Measurements from ENCODE around the gene KLF2. TPM values are rescaled to one million over a fixed set of nuclear protein-coding genes. Genes with fewer than 3 reads are reported as not detected.

The KLF2 gene
- total RNA-seq, 2 donors from 2014 or later = 13.2 to 42.2 TPM

DNA sequence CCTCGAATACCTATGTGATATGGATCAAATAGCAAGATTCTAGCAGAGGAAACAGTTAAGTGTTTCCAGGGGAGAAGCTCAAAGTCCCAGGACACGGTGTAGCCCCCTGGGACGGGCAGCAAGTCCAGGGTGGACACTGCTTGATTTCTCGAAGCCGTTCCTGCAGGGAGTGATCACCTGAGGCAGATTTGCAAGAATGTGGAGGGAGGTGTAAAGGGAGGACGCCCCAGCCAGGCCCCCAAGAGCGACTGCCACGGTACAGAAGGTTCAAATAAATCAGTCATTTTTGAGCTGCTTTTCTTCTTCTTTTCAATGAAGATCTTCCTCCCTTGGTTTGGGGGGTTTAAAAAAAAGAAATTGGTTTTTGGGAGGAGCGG lies 41.4 kb downstream of the KLF2 start:
- peak overlapping the region in 1 of 4 donors; percentile 27 for H3K27ac ChIP-seq

DNA sequence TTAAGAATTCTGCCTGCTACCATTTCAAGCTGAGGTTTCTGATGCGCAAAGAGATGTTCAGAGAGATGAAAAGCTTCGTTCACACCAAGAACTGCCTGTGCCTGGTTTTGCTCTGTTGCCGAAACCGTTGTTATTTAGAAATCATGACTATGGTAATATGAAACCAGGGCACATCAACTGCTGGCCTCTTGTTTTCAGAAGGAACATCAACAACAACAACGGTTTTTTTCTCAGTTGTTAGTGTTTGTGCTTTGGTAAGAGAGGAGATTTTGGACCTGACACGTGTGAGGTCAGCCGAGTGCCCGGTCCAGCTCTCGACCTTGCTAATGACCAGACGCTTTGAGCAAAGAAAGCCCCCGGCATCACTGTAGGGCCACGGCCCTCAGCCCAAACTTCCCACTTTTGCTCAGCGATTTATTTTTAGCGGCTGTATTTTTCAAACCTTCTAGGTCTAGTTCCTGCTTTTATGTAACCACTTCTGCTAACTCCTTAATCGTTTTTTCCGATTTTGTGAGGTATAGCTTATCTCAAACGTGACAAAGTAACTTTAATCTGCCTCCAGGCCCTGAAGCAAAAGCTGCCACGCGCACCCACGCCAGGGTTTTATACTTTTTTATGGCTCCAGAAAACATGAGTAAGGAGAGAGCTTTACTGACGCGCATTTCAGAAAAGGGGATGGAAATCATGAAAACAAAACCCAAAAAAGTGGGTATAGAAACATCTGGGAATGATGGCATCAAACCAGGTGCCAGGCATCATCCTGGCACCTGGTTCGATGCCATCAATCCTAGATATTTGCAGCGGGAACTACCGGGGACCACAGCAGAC lies 42.0 kb downstream of the KLF2 start:
- Histone ChIP-seq H3K27me3 (no peaks in the 10 kb centered on the region), H3K9me3 (no peaks in the 10 kb centered on the region), H3K36me3 (replicated peaks in 1 of 2; ENCODE audit: insufficient read depth in 1 of 2, low read depth in 2 of 2) (no peaks in the 10 kb centered on the region), H3K4me3 (no peak overlapping the region), H3K4me1 (peaks cover 27% of the 10 kb centered on the region), H3K27ac (peak overlapping the region in 1 of 4 donors; percentile 52)
- ATAC-seq (no peak), DNase-seq (no peak)
- intact Hi-C loops (cut with DNase I) = no loop called here
- WGBS, 2 donors = 72 to 89% methylated on average over 25 of the region's 25 CpGs
- TF ChIP-seq POLR2A (IDR thresholded peaks at IDR 0.05) = no peak

More for the DNA sequence above, 41.4 kb downstream of the KLF2 start:
- no peak overlapping the region for H3K4me3 ChIP-seq
- ATAC-seq (no peak), DNase-seq (no peak)
- no peaks in the 10 kb centered on the region for H3K27me3 ChIP-seq
- 73 to 84% methylated on average over 8 to 9 of the region's 9 CpGs for WGBS, 2 donors
- intact Hi-C loops (cut with DNase I) = no loop called here
- no peaks in the 10 kb centered on the region for H3K36me3 ChIP-seq (replicated peaks in 1 of 2; ENCODE audit: insufficient read depth in 1 of 2, low read depth in 2 of 2)
- H3K9me3 ChIP-seq = no peaks in the 10 kb centered on the region
- TF ChIP-seq POLR2A (IDR thresholded peaks at IDR 0.05) = no peak
- TF ChIP-seq, protein P1, sequence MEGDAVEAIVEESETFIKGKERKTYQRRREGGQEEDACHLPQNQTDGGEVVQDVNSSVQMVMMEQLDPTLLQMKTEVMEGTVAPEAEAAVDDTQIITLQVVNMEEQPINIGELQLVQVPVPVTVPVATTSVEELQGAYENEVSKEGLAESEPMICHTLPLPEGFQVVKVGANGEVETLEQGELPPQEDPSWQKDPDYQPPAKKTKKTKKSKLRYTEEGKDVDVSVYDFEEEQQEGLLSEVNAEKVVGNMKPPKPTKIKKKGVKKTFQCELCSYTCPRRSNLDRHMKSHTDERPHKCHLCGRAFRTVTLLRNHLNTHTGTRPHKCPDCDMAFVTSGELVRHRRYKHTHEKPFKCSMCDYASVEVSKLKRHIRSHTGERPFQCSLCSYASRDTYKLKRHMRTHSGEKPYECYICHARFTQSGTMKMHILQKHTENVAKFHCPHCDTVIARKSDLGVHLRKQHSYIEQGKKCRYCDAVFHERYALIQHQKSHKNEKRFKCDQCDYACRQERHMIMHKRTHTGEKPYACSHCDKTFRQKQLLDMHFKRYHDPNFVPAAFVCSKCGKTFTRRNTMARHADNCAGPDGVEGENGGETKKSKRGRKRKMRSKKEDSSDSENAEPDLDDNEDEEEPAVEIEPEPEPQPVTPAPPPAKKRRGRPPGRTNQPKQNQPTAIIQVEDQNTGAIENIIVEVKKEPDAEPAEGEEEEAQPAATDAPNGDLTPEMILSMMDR (IDR thresholded peaks at IDR 0.05) = no peak
- H3K4me1 ChIP-seq = peaks cover 27% of the 10 kb centered on the region

DNA sequence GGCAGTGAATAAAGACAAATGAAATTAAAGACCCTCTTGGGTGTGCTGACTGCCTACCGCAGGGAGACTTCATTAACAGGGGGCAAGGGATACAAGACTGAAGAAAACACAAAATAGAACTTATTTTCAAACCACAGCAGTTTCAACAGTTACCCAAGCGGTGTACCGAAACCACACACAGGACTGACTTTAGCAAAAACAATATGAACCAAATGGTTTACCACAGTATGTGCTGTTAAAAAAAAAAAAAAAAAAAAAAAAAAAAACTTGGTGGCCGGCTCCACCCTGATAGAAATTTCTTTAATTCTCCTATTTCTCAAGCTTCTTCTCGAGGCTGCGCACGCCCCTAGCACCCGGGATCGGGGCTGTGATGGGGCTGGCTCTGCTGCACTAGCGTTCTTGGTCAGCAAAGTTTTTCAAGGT lies 42.6 kb downstream of the KLF2 start:
- Histone ChIP-seq H3K27ac (peak overlapping the region in 1 of 4 donors; percentile 52), H3K36me3 (replicated peaks in 1 of 2; ENCODE audit: insufficient read depth in 1 of 2, low read depth in 2 of 2) (no peaks in the 10 kb centered on the region), H3K4me3 (no peak overlapping the region), H3K27me3 (no peaks in the 10 kb centered on the region), H3K9me3 (no peaks in the 10 kb centered on the region), H3K4me1 (peaks cover 27% of the 10 kb centered on the region)
- 89 to 90% methylated on average over 10 of the region's 10 CpGs for WGBS, 2 donors
- ATAC-seq (no peak), DNase-seq (no peak)
- TF ChIP-seq, protein P1 (IDR thresholded peaks at IDR 0.05) = no peak
- no peak for TF ChIP-seq POLR2A (IDR thresholded peaks at IDR 0.05)
- intact Hi-C loops (cut with DNase I) = no loop called here

DNA sequence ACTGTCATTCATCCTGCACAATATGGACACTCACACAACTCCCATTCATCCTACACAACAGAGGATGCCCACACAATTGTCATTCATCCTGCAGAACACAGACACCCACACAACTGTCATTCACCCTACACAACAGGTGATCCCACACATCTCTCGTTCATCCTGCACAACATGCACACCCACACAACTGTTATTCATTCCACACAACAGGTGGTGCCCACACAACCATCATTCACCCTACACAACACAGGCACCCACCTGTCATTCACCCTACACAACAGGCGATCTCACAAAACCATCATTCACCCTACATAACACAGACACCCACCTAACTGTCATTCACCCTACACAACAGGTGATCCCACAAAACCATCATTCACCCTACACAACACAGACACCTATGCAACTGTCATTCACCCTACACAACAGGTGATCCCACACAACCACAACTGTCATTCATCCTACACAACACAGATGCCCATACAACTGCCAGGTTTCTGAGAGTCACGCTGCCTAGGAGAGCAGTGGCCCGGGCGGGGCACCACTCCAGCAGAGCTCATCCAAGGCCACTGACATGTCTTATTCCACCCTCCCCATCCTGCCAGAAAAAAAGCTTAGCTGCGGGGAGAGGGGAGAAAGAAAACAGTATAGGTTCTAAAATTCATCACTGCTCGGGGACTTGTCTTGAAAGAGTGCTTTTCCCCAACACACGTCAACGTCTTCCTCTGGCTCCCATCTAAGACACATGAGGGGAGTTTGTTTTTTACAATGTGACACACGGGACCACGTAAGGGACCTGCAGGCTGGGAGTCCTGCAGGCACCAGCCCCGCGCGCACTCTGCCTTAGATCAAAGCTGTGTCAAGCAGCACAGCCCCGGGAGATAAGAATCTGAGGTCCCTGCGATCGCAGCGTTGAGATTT lies 44.0 kb downstream of the KLF2 start:
- WGBS, 2 donors = 77 to 79% methylated on average over 18 of the region's 18 CpGs
- H3K36me3 ChIP-seq (replicated peaks in 1 of 2; ENCODE audit: insufficient read depth in 1 of 2, low read depth in 2 of 2) = no peaks in the 10 kb centered on the region
- DNase-seq = no peak
- no peak for TF ChIP-seq POLR2A (IDR thresholded peaks at IDR 0.05)
- TF ChIP-seq, protein P1 (IDR thresholded peaks at IDR 0.05) = no peak
- no peak overlapping the region for H3K27ac ChIP-seq
- intact Hi-C loops (cut with DNase I) = no loop called here
- H3K4me3 ChIP-seq = no peak overlapping the region
- H3K4me1 ChIP-seq = peaks cover 13% of the 10 kb centered on the region
- H3K9me3 ChIP-seq = no peaks in the 10 kb centered on the region
- ATAC-seq = no peak
- H3K27me3 ChIP-seq = no peaks in the 10 kb centered on the region

DNA sequence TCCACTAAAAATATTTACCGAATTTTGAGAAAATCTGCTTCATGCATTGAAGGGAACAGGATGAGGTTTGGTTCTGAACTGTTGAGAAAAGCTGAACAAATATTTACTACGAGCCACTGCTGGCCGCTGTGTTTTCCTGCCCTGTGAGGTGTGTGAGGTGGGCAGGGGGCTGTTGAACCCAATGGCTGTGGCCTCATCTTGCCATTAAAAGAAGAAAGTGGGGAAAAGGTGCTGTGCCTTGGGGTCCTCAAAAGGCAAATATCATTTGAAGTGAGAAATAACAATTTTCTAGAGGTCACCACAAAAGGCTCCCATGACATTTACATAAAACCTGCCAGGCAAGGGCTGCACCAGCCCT lies 44.7 kb downstream of the KLF2 start:
- ATAC-seq (no peak), DNase-seq (no peak)
- intact Hi-C loops (cut with DNase I) = no loop called here
- TF ChIP-seq, protein P1 (IDR thresholded peaks at IDR 0.05) = no peak
- TF ChIP-seq POLR2A (IDR thresholded peaks at IDR 0.05) = no peak
- Histone ChIP-seq H3K27ac (no peak overlapping the region), H3K27me3 (no peaks in the 10 kb centered on the region), H3K9me3 (no peaks in the 10 kb centered on the region), H3K4me3 (no peak overlapping the region), H3K4me1 (peaks cover 7% of the 10 kb centered on the region), H3K36me3 (replicated peaks in 1 of 2; ENCODE audit: insufficient read depth in 1 of 2, low read depth in 2 of 2) (no peaks in the 10 kb centered on the region)
- WGBS, 2 donors = 72 to 84% methylated on average over 3 of the region's 3 CpGs

All from body of pancreas (tissue), 4 donors.